ENCODE results near the gene ITPRID1.

DNA sequence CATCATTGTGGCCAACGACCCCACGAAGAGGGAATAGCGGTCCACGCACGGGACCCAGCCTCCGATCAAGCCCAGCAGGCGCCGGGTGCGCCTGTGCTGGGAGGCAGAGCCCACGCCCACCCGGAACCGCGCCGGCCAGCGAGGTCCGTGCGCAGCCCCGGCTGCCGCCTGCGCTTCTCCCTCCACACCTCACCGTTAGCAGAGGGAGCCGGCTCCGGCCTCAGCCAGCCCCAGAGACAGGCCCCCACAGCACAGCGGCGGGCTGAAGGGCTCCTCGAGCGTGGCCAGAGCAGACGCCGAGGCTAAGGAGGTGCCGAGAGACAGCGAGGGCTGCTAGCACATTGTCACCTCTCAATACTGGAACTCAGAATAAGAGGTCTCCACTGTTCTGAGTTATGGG is 3.6 kb downstream of the ITPRID1 start:
- TF ChIP-seq ESRRG (CRISPR knock-in tag; IDR thresholded peaks at IDR 0.05) (no peak), GLIS3 (CRISPR knock-in tag; IDR thresholded peaks at IDR 0.05) (no peak), CSRNP3 (CRISPR knock-in tag; IDR thresholded peaks at IDR 0.05) (no peak), ZFP30 (CRISPR knock-in tag; IDR thresholded peaks at IDR 0.05) (no peak), ZNF70 (CRISPR knock-in tag; IDR thresholded peaks at IDR 0.05) (no peak), OSR1 (CRISPR knock-in tag; IDR thresholded peaks at IDR 0.05) (no peak)
- TF ChIP-seq, protein P1, sequence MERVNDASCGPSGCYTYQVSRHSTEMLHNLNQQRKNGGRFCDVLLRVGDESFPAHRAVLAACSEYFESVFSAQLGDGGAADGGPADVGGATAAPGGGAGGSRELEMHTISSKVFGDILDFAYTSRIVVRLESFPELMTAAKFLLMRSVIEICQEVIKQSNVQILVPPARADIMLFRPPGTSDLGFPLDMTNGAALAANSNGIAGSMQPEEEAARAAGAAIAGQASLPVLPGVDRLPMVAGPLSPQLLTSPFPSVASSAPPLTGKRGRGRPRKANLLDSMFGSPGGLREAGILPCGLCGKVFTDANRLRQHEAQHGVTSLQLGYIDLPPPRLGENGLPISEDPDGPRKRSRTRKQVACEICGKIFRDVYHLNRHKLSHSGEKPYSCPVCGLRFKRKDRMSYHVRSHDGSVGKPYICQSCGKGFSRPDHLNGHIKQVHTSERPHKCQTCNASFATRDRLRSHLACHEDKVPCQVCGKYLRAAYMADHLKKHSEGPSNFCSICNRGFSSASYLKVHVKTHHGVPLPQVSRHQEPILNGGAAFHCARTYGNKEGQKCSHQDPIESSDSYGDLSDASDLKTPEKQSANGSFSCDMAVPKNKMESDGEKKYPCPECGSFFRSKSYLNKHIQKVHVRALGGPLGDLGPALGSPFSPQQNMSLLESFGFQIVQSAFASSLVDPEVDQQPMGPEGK (CRISPR knock-in tag; IDR thresholded peaks at IDR 0.05; ENCODE audit: borderline replicate concordance), result no peak
- TF ChIP-seq, protein P2, sequence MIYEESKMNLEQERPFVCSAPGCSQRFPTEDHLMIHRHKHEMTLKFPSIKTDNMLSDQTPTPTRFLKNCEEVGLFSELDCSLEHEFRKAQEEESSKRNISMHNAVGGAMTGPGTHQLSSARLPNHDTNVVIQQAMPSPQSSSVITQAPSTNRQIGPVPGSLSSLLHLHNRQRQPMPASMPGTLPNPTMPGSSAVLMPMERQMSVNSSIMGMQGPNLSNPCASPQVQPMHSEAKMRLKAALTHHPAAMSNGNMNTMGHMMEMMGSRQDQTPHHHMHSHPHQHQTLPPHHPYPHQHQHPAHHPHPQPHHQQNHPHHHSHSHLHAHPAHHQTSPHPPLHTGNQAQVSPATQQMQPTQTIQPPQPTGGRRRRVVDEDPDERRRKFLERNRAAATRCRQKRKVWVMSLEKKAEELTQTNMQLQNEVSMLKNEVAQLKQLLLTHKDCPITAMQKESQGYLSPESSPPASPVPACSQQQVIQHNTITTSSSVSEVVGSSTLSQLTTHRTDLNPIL (CRISPR knock-in tag; IDR thresholded peaks at IDR 0.05; ENCODE audit: low read depth), result no peak
